HepG2 (cell line): ENCODE measurements around the gene TMEM269.

Experiments
- AKNA ChIP-seq: sonication (generic); formaldehyde crosslinking; IDR thresholded peaks from 2 replicates; pipeline ENCODE4 v1.4.0; 2020; ENCODE audit warnings: missing genetic modification reagents, borderline replicate concordance
- CTCF ChIP-seq: sonication (generic); formaldehyde crosslinking; IDR thresholded peaks from 2 replicates; pipeline ENCODE4 v1.5.0; 2020; ENCODE audit warnings: mild to moderate bottlenecking, missing genetic modification reagents, moderate library complexity
- GABPA ChIP-seq, 2 experiments: IDR thresholded peaks; 2 replicates each; pipeline ENCODE4 v1.6.1; 2011 to 2016; ENCODE audit warnings: low read depth in 2 of 2, low read length in 1 of 2, missing biosample characterization in 1 of 2, missing genetic modification characterization in 1 of 2
- MAX ChIP-seq: IDR thresholded peaks from 2 replicates; pipeline ENCODE4 v1.6.1; 2012; ENCODE audit warnings: inconsistent platforms
- NFYB ChIP-seq: sonication (generic); formaldehyde crosslinking; IDR thresholded peaks from 2 replicates; pipeline ENCODE4 v1.4.0; 2020; ENCODE audit warnings: missing genetic modification reagents
- POLR2A ChIP-seq, 2 experiments: IDR thresholded peaks; 2 replicates each; pipeline ENCODE4 v1.6.1; 2011; ENCODE audit warnings: low read depth in 2 of 2, low read length in 2 of 2, mild to moderate bottlenecking in 1 of 2, moderate library complexity in 1 of 2; ENCODE audit not compliant: insufficient read depth in 1 of 2
- THYN1 ChIP-seq: sonication (generic); formaldehyde crosslinking; IDR thresholded peaks from 2 replicates; pipeline ENCODE4 v1.8.1; 2023; ENCODE audit warnings: low read depth, mild to moderate bottlenecking, moderate library complexity, missing genetic modification reagents, borderline replicate concordance

GRCh38 chr1:42817976-42818375 is 33.2 kb downstream of the TMEM269 start:
- TF ChIP-seq MAX (no peak), GABPA (IDR thresholded peaks at IDR 0.05; ENCODE audit: low read depth, low read length) (no peak), GABPA (CRISPR knock-in tag; IDR thresholded peaks at IDR 0.05; ENCODE audit: low read depth) (no peak), THYN1 (CRISPR knock-in tag) (no peak), NFYB (CRISPR knock-in tag) (no peak), CTCF (no peak), AKNA (CRISPR knock-in tag) (no peak), POLR2A (IDR thresholded peaks at IDR 0.05; ENCODE audit: insufficient read depth in 1 of 2, low read depth in 2 of 2, low read length in 2 of 2) (no peak)
